ENCODE data around the gene SPINK1. TPM values are rescaled to one million over a fixed set of nuclear protein-coding genes. Genes with fewer than 3 reads are reported as not detected.

The SPINK1 gene
- total and polyA plus RNA-seq, 11 donors: 0.50 to 32.4 (median 3.5) TPM; not detected in 3

GRCh38 chr5:147776989-147777388 lies 54.5 kb downstream of the SPINK1 start:
- Histone ChIP-seq H3K27ac (no peak overlapping the region), H3K36me3 (no peaks in the 10 kb centered on the region), H3K27me3 (peaks cover 0 to 18% (median 0%) of the 10 kb centered on the region in 9 donors), H3K4me1 (peaks cover 0 to 2% (median 0%) of the 10 kb centered on the region in 12 donors), H3K4me3 (no peak overlapping the region), H3K9me3 (no peaks in the 10 kb centered on the region)
- ATAC-seq: no peak
- no peak for TF ChIP-seq CTCF (IDR thresholded peaks at IDR 0.05)
- no peak for TF ChIP-seq POLR2A (IDR thresholded peaks at IDR 0.05)
- no peak for DNase-seq
- WGBS, 4 donors: 71 to 88% (median 84%) methylated on average over 4 of the region's 4 CpGs
- intact Hi-C loops (cut with DNase I): loop anchor here in 1 of 10 donors (10.0 kb wide), 1 partner anchor 112 kb away; no protein-coding TSS in a partner anchor

Other genes starting within 250 kb of the SPINK1 start
- 1 to 10 TPM in 1 of 9 donors, under 1 TPM in 7, not detected in 1; 0.05 to 1.5 (median 0.24) TPM for gene JAKMIP2, start 48.9 kb downstream of the SPINK1 start, total RNA-seq
- gene JAKMIP2, start 48.9 kb downstream of the SPINK1 start, polyA plus RNA-seq: under 1 TPM; under 0.01 to 0.08 TPM
- not detected for gene SCGB3A2, start 47.0 kb upstream of the SPINK1 start, total RNA-seq
- gene SCGB3A2, start 47.0 kb upstream of the SPINK1 start, polyA plus RNA-seq: under 1 TPM in 1 of 2 donors, not detected in 1; 0.30 TPM
- gene C5orf46, start 74.9 kb upstream of the SPINK1 start, total RNA-seq: 10 to 100 TPM in 1 of 9 donors, 1 to 10 TPM in 7, not detected in 1; 3.8 to 14.1 (median 6.1) TPM
- gene C5orf46, start 74.9 kb upstream of the SPINK1 start, polyA plus RNA-seq: 10 to 100 TPM in 1 of 2 donors, 1 to 10 TPM in 1; 7.9 to 28.6 TPM
- gene SPINK5, start 232.3 kb upstream of the SPINK1 start, total RNA-seq: 1 to 10 TPM in 1 of 9 donors, under 1 TPM in 6, not detected in 2; 0.16 to 1.7 (median 0.44) TPM
- 1 to 10 TPM in 1 of 2 donors, under 1 TPM in 1; 0.72 to 2.3 TPM for gene SPINK5, start 232.3 kb upstream of the SPINK1 start, polyA plus RNA-seq

Data from heart left ventricle (tissue), 16 donors.